HT1080 (cell line): ENCODE measurements around the gene FGD4. TPM values are rescaled to one million over a fixed set of nuclear protein-coding genes. Genes with fewer than 3 reads are reported as not detected.
A peak's percentile ranks its signal among the peaks of the same experiment; 100 is the strongest.
"Not testable (repeated sequence)": the region's sequence is repeated elsewhere in the genome, so short reads cannot be mapped to it uniquely, and the experiment has no call there.

Experiments used
- DNase-seq: peaks from one replicate; pipeline ENCODE4 v3.0.0-alpha.2; 2015; ENCODE audit warnings: low read depth
- total RNA-seq: library from RNA; depleted of rRNA; stranded (reverse); fragments of >200 nt; shearing (Covaris generic); gene quantifications from 2 replicates; pipeline ENCODE4 v1.2.3, GENCODE V29; 2014

FGD4 gene
- total RNA-seq, 1 experiment from 2014 or later, result 1.8 TPM

DNA sequence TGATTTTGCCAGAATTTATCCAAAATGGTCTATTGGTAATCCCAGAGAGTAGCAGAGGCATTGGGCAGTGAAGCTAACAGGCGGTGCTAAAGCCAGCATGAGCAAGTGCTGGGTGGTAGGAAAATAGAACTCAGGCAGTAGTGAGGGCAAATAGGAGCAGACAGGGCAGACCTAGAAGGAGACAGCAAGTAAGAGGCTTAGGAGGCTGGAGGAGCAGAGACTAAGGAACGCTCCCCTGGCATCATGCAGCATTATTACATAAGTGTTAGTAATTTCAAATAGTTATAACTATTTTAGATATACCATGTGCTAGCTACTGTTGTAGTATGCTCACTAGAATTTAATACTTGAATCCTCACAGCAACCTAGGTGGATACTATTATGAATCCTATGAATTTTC, 151.7 kb downstream of the FGD4 start:
- no peak for DNase-seq

DNA sequence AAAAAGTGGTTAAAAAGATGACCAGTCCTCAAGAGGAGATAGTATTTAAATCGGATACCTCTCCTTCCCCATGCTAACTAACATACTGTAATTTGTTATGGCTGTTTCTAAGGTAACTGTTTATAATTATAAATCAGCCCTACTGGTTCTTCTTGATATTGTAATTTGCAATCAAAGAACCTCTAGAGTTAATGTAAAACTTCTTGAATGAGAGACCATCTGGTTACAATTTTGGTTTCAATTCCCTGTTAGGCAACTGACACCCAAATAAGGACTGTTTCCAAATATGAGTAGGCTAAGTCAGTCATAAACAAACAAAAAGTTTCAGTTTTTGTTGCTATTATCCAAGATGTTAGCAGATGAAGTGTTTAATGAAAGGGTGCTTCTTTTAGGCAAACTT, 159.5 kb downstream of the FGD4 start:
- no peak for DNase-seq

DNA sequence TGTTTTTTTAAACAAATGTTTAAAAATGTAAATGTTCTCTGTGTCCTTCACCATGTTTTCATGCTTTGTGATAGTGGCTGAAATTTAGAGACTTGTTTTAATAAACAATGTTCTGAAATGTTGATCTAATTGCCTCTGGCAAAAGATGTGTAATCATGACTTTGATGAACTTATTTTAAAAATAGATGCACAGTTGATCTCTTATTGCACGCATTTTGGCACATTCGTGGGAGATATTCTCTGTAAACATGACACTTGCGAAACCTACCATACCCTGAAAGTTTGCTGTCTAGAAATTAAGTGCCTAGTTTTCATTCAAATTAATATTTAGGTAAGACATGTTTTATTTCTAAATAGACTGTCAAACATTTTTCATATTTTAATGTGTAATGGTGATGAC, 160.1 kb downstream of the FGD4 start:
- no peak for DNase-seq

DNA sequence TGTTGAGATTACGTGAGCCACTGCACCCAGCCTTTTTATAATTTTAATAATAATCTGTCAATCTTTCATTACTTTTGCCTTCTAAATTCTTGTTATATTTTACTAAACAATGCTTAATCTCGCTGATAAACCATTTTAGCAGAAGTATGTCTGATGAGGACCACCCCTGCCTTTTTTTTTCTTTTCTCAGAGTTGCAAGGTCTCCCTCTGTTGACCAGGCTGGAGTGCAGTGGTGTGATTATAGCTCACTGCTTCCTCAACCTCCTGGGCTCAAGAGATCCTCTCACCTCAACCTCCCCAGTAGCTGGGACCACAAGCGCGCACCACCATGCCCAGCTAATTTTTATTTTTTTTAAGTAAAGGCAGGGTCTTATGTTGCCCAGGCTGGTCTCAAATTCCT, 161.2 kb downstream of the FGD4 start:
- DNase-seq, result no peak

DNA sequence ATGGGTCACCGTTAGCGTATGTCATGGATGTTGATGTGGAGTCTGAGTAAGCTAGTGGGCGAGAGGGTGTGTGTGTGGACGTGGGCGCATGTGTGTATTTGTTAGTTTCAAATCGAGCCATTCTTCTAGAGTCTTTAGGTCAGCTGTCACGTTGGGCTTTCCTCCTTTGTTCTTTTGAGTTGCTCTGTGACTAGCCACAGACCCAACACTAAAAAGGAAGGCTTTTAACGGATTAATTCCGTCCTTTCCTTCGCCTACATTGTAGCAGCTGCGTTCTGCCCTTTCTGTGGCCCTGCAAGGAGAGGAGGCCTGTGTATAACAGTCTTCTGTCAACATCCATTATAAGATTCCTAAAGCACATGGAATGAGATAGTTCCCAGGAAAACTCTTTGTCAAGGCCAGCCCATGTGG, 162.6 kb downstream of the FGD4 start:
- DNase-seq, result no peak

DNA sequence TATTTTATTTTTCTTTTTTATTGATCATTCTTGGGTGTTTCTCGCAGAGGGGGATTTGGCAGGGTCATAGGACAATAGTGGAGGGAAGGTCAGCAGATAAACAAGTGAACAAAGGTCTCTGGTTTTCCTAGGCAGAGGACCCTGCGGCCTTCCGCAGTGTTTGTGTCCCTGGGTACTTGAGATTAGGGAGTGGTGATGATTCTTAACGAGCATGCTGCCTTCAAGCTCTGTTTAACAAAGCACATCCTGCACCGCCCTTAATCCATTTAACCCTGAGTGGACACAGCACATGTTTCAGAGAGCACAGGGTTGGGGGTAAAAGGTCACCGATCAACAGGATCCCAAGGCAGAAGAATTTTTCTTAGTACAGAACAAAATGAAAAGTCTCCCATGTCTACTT, 163.1 kb downstream of the FGD4 start:
- not testable (repeated sequence) for DNase-seq

DNA sequence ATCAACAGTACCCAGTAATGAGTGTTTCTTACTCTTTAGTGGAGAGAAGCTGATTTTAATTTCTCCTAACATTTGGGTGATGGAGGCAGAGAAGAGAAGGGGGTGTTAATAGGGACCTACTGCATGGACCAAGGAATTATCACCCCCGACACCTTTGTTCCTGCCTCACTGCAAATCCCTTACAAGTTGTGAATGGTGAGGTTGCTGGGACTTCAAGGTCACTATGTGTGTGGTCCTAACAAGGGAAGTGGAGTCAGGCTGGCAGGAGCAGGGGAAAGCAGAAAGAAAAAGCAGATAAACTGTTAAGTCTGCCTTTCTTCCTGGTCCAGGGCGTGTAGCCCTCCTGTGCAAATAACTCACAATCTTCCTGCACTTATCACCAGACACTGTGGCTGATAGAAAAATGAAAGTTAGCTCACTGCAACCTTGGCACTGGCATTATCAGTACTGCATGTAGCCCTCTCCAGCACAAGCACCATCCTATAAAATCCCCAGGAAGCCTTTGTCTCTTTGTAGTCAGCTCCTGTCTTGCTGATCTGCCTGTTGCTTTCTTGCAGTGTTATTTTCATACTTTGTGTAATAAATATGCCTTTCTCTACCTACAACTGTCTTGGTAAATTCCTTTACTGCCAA, 167.4 kb downstream of the FGD4 start:
- no peak for DNase-seq

DNA sequence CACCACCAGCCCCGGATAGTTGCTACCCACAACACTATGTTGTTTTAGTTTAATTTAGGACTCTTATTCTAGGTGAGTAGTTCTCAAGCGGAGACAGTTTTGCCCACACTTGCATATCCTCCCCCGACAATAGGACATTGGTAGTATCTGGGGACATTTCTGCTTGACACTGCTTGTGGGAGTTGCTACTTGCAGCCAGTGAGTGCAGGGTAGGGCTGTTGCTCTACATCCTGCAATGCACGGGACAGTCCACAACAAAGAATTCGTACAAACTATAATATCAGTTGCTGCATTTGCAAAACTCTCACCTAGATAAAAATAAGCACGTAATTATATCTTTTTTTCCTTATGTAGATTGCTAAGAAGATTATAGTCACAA, 167.9 kb downstream of the FGD4 start:
- no peak for DNase-seq

DNA sequence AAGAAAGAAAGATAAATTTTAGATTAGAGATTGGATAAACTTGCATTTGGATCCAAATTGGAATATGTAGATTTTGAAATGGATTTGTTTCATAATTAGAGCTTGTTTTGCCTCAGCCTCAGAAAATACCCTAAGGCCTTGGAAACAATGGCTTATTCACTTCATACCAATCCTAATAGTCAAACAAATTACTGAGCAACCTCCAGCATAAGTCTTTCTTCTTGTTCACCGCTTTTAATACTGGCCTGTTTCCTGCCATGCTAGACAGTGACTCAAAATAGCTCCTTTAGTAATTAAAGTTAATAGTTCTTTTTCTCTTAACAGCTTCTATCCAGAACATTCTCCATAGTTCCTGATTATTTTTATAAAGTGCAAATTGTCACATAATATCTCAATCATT, 168.9 kb downstream of the FGD4 start:
- peak; percentile 83 for DNase-seq

DNA sequence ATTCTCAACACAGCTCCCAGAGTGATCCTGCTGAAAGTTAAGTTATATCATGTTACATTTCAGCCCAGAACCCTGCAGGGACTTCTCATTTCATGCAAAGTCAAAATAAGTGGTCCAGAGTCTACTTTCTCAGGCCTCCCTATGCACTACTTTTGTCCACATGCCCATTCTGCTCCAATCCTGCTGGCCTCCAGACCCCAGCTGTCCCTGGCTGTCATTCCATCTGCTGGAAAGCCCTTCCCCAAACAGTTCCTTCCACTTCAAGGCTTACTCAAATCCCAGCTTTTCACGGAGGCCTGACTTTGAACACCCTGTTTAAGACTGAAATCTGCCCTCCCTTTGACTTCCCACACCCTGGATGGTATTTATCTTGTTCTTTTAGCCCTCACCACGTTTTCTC, 169.9 kb downstream of the FGD4 start:
- DNase-seq, result no peak

DNA sequence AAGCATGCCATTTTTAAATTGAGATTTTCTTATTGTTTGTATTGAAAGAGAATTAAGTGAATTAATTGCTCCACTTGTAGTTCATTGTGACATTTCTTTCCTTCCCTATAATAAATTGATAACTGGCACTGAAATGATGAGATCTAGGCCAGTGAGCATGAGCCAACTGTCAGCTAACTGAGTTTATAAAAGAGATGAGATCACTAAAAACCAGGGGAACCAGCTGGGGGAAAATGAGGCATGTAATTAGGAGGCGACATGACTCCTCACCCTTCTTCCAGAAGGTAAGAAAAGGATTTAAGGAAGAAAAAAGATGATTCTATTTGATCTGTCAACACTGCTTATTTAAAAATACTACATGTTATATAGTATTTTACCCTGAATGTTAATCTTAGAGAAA, 175.2 kb downstream of the FGD4 start:
- DNase-seq, result no peak

DNA sequence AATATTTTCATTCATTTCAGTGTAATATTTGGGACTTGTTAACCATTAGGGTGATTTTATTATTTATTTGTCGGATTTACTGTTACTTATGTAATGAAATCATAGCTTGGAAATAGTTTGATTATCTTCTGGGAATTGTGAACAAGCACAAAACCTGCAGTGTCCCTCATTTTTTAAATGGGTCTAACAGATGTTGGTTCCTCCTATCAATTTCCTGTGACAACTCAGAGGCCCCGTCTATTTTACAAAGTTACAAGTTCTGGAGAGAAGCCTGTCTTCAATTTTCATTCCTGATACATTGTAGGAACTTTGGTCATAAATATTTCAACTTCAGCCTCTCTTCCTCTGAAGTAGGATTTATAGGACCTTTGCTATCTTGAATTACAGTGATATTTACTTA, 178.0 kb downstream of the FGD4 start:
- no peak for DNase-seq

DNA sequence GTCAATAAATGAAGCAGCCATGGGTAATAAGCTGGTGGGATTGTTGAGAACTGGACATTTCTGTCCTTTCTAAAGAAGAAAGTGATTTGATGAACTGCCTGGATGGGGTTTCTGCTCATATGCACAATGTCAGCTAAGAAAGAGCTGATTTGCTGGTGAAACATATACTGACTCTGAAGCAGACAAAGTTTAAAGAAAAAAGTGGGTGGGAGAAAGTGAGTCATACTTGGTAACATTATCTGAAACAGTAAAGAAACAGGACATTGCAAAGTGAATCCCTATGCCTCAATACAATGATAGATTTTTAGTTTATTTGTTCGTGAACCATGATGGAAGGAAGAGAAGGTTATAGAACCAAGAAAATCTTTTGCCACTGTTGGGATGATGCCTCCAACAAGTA, 184.2 kb downstream of the FGD4 start:
- DNase-seq, result peak; percentile 65

DNA sequence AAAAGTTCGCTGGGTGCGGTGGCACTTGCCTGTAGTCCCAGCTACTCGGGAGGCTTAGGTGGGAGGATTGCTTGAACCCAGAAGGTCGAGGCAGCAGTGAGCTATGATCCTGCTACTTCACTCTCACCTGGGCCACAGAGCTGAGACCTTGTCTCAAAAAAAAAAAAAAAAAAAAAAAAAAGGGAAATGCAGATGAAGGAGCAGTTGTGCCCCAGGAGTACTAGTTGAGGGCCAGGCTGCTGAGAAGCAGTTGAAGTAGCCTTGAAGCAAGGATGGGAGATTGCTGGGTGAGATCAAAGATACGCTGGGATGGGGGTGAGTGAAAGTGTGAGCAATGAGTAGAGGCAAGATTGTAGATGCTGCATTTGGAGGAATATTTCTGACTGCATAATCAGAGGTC, 186.3 kb downstream of the FGD4 start:
- no peak for DNase-seq

DNA sequence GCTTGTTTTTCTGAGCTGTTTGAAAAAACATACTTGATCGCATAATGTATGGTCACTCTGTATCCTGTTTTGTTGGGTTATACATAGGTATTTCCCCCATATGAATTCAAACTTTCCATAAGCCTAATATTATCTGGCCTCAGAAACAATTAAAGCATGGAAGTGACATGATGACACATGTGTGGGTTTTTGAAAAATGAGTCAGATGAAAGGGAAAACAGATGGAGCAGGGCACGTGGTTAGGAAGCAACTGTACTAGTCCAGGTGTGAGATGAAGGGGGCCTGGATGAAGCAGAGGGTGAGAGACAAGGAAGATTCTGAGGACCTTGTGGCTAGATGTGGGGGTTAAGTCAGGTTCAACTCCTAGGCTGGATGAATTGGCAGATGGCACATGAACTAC, 187.0 kb downstream of the FGD4 start:
- DNase-seq, result peak; percentile 81

DNA sequence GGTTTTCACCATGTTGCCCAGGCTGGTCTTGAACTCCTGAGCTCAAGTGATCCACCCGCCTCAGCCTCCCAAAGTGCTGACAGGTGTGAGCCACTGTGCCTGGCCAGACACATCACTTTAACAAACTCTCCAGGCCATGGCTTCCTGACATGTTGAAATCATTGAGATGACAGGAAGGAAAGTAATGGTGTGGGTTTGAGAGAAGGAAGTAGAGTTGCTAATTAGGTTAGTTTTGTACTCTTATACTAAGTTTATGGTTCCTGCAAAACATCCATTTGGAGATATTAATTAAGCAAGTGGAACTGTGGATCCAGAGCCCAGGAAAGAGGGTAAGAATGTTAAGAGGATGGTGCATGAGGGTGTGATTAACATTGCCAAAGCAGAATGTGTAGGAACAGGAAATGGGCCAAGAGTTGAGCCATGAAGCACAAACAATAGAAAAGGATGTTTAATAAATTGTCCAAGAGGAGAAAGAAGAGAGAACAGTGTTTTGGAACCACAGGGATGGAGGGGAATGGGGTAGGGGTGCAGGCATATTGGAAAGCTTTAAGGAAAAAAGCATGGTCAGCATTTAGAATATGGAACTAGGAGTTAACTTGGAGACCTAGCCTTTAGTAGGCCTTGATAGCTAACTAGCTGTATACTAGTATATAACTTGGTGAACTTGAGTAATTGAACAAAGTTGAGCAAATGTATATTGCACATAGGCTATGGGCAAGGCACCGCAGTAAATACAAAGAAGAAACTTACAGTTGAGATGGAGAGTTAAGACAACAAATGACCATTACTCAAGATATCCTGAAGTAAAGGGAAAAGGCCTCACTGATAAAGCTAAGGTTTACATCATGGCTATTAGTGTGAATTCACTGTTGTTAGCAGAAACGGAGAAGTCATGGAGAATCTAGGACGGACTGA, 188.5 kb downstream of the FGD4 start:
- no peak for DNase-seq

DNA sequence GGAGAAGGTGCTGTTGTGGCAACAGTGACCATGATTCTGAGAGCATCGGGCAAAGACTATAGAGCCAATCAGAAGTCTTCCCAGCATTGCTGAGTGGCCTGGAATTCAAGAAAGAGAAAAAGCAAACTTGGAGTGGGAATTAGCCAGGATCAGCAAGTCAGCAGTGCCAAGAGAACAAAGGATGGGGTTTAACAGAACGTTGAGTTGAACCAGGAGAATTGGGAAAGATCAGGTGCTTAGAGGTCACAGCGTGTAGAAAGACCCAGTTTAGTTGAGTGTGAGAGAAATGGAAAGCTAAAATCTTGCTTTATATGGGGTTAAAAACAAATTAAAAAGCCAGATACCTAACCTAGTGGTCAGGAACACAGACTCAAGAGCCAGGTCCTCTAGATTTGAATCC, 189.2 kb downstream of the FGD4 start:
- no peak for DNase-seq

DNA sequence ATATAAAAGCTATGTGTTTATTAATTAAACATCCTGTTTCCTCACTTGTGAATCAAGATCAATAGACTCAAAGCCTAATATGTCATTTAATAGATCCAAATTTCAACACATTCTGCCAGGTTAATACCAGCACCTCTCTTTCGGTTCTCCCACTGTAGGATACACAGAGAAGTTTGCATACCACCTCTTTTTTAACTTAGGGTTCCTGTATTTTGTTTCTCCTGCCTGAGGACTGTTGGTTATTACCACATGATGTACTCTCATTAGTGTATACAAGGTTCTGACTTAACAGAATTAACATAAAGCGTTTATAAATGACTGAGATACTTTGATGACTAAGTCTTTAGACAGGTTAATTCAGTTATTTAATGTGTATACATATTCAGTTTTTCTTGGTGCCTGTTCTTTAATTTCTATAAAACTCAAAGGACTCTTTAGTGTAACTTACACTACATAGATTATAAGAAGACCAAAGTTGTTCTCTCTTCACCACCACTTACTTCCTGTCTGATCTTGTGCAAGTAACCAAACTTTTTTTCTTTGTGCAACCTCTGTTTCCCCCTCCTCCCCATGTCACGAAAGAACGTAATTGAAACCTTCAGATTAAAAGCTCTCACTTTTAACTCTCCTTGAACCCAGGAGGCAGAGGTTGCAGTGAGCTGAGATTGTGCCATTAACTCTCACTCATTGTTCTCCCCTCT, 190.0 kb downstream of the FGD4 start:
- DNase-seq, result no peak

DNA sequence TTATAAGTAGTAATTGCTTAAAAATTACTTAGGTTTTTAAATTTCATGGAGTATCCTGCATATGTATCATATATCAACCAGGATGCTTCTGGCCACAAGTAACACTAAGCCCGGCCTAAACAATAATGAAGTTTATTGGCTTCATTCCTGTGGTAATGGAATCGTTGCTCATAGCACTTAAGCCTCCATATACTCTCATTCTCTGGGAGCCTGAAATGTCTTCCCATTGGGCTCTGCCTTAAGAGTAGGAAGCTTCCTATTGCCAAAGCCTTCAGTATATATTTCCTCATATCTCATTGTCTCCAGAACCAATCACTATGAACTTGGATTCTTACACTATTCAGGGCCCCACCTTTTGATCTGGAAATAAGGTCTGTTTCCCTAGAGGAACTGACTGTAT, 195.9 kb downstream of the FGD4 start:
- DNase-seq, result peak; percentile 76

DNA sequence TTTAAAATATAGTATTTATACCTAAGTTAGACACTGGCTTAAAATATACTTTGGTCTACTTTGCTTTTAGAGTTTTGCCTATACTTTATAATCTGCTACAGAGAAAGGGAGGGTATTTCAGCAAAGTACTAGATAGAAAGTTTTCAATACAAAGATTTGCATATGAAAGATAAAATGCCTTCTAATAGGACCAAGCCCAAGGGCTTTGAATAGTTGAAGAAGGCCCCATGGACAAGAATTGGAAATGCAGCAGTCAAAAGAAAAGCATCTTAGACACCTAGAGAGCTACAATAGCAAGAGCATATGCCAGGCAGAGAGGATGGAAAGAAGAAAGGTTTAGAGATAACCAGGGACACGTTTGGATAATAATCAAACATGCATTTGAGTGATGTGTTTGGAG, 196.7 kb downstream of the FGD4 start:
- DNase-seq, result no peak

DNA sequence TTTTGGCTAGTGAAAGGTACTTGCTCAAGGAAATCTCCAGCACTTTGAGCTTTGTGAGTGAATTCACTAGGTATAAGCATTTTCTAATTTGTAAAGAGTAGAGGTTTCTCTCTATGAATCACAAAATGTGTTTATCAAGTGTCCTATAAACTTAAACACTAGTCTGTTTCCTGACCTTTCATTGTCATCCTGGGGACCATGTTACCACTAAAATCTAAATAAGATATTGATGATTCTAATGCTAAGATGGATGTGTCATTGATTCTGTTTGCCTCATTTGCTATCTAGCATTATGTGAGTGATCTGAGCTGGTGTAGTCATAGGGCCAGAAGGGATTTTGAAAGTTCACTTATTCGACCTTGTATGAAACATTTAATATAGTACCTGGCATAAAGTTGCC, 199.3 kb downstream of the FGD4 start:
- DNase-seq, result no peak

DNA sequence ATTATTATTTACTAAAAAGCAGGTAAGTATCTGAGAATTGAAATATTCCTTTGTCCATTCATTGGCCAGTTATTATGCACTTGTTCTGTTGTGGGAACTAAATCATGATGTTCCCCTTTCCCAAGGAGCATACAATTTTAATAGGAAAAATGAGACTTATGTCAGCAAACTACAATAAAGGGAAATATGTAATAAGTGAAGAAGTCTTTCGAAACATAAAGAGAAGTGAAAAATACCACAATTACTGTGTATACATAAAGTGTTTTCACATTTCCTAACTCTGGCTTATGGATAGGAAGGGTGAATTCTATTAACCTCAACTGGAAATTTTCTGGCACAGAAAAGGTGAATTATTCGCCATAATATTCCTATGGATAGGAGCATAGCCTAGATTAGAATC, 201.3 kb downstream of the FGD4 start:
- DNase-seq, result no peak

DNA sequence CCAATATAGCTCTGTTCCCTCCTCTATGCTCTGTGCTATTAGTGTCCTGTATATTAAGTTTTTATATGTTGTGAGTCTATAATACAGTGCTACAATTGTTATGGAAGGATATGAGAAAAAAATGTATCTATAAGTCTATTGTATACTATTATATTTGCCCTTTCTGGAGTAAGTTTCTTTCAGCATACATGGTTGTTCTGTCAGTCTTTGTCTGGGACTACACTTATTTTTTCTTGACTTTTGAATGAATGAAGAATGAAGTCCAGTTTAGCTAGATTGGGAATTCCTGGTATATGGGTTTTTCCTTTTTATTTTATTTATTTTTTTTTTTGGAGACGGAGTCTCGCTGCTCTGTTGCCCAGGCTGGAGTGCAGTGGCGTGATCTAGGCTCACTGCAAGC, 203.7 kb downstream of the FGD4 start:
- no peak for DNase-seq
